Measurements from ENCODE around the gene EFR3B.
"Not testable (repeated sequence)": the region's sequence is repeated elsewhere in the genome, so short reads cannot be mapped to it uniquely, and the experiment has no call there.

Gene EFR3B

DNA sequence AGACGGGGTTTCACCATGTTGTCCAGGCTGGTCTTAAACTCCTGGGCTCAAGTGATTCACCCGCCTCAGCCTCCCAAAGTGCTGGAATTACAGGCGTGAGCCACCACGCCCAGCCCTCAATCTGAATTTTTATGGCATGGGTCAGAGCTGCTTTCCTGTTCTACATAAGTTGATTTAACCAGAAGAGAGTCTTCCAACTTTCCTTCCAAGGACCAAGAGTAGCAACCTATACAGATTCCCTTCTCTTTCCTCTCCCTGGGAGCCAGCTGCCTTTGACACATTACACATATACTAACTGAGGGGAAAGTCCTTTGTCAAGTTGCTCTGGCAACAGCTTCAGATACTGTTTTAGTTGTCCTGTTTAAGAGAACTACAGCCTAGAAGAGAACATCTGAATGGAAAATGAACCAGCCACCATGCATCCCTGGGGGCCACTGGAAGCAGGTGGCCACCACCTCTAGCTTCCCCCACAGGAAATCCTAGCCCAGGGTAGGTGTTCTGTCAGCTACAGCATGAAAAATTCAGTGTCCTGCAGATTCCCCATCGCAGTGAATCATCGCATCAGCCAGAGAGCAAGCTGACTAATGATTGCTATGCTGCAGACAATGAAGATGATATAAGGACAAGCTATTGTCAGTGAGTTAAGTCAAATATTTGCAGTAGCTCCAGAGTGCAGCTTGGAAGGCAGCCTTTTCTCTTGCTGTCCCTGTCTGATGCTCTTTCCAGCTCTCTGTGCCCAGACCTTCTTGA is 63.6 kb downstream of the EFR3B start:
- no peak for DNase-seq (ENCODE audit: low spot score)

- no peak for DNase-seq (ENCODE audit: low spot score)
Observed at GRCh38 chr2:25109822-25110221, 67.9 kb downstream of the EFR3B start.

GRCh38 chr2:25112113-25112512 is 70.2 kb downstream of the EFR3B start:
- no peak for DNase-seq (ENCODE audit: low spot score)

DNA sequence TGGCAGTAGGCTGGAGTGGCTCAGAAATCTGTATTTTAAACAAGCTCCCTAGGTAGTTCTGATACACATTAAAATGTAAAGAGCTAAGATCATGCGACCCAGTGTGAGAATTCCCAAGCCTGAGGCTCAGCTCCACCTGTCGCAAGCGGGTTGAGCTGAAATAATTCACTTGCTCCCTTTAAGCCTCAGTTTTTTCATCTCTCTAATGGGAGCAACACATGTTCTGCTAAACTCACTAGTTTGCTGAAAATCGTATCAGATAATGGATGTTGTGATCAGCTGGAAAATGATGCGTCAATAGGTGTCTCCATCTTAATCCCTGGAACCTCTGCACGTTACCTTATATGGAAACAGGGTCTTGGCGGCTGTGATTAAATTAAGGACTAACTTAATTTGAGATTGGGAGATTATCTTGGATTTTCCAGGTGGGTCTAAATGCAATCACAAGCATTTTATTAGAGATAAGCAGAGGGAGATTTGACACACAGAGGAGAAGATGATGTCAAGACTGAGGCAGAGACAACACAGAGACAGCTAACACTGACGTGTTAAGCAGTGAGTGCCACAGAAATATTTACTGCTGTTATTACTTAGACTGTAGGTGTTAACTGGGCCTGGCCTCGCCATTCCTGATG is 73.5 kb downstream of the EFR3B start:
- DNase-seq (ENCODE audit: low spot score), result no peak

- DNase-seq (ENCODE audit: low spot score), result no peak
Observed at GRCh38 chr2:25115902-25116301, 74.0 kb downstream of the EFR3B start.

DNA sequence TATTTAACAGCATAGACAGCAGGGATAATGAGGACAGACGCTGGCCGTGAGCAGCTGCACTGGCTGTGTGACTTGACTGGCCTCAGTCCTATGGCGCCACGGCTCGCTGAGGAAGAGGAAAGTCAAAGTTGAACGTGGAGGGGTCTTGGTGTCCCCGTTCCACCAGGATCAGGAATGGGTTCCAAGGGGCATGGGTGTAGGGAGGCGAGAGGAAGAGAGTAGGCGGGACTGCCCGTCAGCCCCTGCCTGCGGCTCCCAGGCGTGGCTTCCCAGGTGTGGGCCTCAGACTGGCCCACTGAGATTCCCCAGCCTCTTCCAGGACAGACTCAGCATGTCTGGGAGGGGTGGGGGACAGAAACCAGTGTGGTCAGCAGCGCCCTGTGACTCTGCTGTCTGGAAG is 75.1 kb downstream of the EFR3B start:
- DNase-seq (ENCODE audit: low spot score), result no peak

DNA sequence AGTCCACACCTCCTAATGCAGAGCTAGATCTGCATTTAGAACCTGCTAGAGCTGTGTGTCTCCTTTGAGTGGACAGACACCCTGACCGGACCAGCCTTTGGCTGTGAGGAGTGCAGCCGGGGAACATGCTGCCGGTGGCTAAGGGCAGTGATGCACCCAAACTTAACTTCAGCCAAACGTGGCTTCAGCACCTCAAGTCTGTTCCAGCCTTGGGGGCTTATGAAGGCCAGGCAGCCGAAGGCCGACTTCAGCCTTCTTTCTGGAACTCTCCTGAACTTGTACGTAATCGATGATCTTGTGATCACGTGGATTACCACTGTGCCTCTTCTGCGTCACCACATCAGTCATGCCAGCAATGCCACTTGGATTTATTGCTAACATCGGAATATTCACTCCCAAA is 77.4 kb downstream of the EFR3B start:
- DNase-seq (ENCODE audit: low spot score), result no peak

- DNase-seq (ENCODE audit: low spot score), result no peak
Observed at GRCh38 chr2:25122367-25122766, 80.5 kb downstream of the EFR3B start.

- no peak for DNase-seq (ENCODE audit: low spot score)
Observed at GRCh38 chr2:25123682-25124081, 81.8 kb downstream of the EFR3B start.

GRCh38 chr2:25125189-25125588 is 83.3 kb downstream of the EFR3B start:
- DNase-seq (ENCODE audit: low spot score), result no peak

DNA sequence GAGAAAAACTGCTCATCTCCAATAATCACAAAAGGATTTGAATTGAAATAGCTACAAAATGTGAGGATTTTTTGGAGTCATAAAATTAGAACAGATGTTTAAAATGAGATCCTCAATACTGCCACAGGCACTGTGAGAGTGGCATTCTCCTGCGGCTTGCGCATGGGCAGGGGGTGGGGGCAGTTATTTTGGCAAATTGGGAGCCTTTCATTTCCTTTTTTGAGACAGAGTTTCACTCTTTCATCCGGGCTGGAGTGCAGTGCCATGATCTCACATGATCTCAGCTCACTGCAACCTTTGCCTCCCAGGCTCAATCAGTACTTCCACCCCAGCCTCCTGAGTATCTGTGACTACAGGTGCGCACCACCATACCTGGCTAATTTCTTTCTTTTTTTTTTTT is 84.1 kb downstream of the EFR3B start:
- no peak for DNase-seq (ENCODE audit: low spot score)

DNA sequence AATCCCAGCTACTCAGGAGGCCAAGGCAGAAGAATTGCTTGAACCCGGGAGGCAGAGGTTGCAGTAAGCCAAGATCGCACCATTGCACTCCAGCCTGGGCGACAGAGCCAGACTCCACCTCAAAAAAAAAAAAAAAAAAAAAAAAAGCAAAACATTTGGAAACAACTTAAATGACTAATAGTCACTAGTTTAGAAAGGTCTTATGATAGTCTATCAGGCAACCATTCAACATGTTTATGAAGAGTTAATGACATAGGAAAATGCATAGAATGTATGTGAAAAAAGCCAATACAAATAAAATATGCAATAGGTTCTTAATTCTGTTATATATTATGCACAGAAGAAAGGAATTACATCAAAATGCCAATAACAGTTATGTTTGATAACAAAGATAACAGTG is 85.2 kb downstream of the EFR3B start:
- DNase-seq (ENCODE audit: low spot score), result not testable (repeated sequence)

GRCh38 chr2:25127646-25128045 is 85.8 kb downstream of the EFR3B start:
- DNase-seq (ENCODE audit: low spot score), result no peak

DNA sequence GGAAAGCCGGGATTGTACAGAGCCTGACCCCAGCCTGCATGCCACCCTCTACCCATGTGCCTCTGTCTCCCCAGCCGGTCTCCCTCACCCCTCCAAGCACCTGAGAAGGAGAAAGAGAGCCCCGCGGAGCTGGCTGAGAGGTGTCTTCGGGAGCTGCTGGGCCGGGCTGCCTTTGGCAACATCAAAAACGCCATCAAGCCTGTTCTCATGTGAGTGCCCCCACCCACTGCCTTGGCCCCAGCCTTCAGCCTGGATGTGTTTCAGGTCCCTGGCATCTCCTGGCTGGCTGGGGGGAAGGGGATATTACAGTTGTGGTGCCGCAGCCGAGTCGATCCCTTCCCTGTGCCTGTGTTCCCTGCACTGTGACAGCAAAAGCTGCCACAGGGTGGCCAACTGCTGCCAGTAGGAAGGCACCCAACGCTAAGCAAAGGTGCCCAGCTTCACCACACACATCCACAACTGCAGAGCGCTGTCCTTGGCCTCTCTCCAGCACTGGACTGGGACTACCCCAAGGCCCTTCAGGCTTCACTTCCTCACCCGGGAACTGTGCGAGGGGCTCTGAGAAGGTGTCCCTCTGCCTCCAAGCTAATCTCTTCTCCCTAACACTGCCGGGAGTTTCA is 88.1 kb downstream of the EFR3B start:
- DNase-seq (ENCODE audit: low spot score), result no peak

- no peak for DNase-seq (ENCODE audit: low spot score)
Observed at GRCh38 chr2:25131253-25131566, 89.3 kb downstream of the EFR3B start.

DNA sequence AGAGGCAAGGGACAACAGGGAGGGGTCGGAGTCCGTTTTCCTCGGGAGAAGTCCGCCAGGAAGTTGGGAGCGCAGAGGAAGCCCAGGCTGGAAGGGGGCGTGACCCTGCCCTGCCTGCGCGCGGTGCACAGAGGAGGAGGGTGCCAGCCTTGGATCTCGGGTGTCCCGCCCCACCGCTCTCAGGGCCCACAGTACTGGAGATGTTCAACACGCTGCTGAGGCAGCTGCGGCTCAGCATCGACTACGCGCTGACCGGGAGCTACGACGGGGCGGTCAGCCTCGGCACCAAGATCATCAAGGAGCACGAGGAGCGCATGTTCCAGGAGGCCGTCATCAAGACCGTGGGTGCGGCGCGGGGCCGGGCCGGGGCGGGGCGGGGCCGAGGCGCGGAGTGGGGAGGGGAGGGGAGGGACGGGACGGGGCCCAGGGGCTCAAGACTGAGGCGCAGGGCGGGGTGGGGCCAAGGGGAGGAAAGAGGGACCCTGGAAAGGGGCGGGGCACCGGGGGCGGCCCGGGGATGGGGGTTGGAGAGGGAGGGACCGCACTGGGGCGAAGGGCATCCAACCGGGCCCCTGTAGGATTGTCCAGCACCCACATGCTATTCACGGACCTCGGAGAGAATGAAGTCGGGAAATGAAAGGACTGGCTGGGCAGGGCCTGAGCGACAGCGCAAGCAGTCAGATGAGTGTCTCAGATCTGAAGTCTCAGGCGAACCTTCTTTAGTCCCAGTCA is 89.9 kb downstream of the EFR3B start:
- DNase-seq (ENCODE audit: low spot score), result no peak

- no peak for DNase-seq (ENCODE audit: low spot score)
Observed at GRCh38 chr2:25132299-25132635, 90.4 kb downstream of the EFR3B start.

GRCh38 chr2:25132693-25133092 is 90.8 kb downstream of the EFR3B start:
- DNase-seq (ENCODE audit: low spot score), result no peak

DNA sequence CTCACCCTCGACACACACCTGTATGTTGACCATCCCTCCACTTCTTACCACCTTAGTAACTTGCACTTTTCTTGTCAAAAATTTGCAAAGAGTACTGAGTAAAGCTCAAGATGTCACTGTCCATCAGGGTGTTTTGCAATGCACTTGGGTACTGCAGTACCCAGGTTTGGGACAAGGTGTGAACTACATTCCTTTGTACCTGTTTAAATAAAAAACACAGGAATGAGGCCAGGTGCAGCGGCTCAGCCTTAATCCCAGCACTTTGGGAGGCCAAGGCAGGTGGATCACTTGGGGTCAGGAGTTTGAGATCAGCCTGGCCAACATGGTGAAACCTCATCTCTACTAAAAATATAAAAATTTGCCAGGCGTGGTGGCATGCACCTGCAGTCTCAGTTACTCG is 98.7 kb downstream of the EFR3B start:
- not testable (repeated sequence) for DNase-seq (ENCODE audit: low spot score)

- DNase-seq (ENCODE audit: low spot score), result no peak
Observed at GRCh38 chr2:25141120-25141519, 99.2 kb downstream of the EFR3B start.

DNA sequence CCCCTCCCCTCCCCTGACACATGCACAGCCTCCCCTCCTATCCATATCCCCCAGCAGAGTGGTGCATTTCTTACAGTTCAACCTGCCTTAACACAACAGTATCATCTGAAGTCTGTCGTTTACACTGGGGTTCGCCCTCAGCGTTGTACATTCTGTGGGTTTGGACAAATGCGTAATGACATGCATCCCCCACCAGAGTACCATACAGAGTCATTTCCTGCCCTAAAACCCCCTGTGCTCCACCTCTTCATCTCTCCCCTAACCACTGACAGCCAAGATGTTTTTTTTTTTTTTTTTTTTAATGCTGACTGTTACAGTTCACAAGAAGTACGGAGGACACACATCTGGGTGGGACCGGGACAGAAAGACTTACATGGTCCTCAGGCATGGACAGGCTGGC is 103.9 kb downstream of the EFR3B start:
- DNase-seq (ENCODE audit: low spot score), result no peak

GRCh38 chr2:25146896-25147295 is 105.0 kb downstream of the EFR3B start:
- no peak for DNase-seq (ENCODE audit: low spot score)

DNA sequence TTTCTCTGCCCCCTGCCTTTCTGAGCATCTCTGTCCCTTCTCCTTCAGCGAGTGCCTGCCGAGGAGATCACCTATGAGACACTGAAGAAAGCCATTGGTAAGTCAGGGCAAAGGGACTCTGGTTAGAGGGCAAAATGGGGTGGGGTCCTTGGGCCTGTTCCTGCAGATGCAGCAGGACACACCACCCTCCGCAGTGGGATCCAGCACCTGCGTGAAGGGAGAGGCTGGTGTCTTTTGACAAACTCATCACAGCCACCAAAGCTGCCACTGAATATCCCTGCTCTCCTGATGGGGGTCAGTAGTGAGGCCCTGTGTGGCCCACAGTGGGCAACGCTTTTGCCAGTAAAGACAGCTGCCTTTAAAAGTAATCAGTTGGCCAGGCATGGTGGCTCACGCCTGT is 107.8 kb downstream of the EFR3B start:
- no peak for DNase-seq (ENCODE audit: low spot score)
